Measurements from ENCODE around the gene ACTA2.
A peak's percentile ranks its signal among the peaks of the same experiment; 100 is the strongest.

The ACTA2 gene

GRCh38 chr10:88938938-88939337 lies 13.6 kb downstream of the ACTA2 start:
- Mint-ChIP-seq H3K9me3 (no peaks in the 10 kb centered on the region), H3K27ac (peak overlapping the region in 1 of 3 experiments; percentile 7), H3K36me3 (ENCODE audit: low read depth) (no peaks in the 10 kb centered on the region), H3K4me1 (peaks cover 9% of the 10 kb centered on the region), H3K27me3 (ENCODE audit: low read depth) (peaks cover 5% of the 10 kb centered on the region), H3K4me3 (no peak overlapping the region)
- TF ChIP-seq, protein P1, sequence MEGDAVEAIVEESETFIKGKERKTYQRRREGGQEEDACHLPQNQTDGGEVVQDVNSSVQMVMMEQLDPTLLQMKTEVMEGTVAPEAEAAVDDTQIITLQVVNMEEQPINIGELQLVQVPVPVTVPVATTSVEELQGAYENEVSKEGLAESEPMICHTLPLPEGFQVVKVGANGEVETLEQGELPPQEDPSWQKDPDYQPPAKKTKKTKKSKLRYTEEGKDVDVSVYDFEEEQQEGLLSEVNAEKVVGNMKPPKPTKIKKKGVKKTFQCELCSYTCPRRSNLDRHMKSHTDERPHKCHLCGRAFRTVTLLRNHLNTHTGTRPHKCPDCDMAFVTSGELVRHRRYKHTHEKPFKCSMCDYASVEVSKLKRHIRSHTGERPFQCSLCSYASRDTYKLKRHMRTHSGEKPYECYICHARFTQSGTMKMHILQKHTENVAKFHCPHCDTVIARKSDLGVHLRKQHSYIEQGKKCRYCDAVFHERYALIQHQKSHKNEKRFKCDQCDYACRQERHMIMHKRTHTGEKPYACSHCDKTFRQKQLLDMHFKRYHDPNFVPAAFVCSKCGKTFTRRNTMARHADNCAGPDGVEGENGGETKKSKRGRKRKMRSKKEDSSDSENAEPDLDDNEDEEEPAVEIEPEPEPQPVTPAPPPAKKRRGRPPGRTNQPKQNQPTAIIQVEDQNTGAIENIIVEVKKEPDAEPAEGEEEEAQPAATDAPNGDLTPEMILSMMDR (IDR thresholded peaks at IDR 0.05; ENCODE audit: unreplicated experiment in 3 of 3) = no peak

GRCh38 chr10:88938039-88938438 lies 14.5 kb downstream of the ACTA2 start:
- peaks cover 5% of the 10 kb centered on the region for H3K27me3 Mint-ChIP-seq (ENCODE audit: low read depth)
- H3K9me3 Mint-ChIP-seq = no peaks in the 10 kb centered on the region
- H3K27ac Mint-ChIP-seq = peak overlapping the region in 1 of 3 experiments; percentile 7
- H3K4me1 Mint-ChIP-seq = peaks cover 9% of the 10 kb centered on the region
- H3K36me3 Mint-ChIP-seq (ENCODE audit: low read depth) = no peaks in the 10 kb centered on the region
- H3K4me3 Mint-ChIP-seq = no peak overlapping the region
- TF ChIP-seq, protein P1 (IDR thresholded peaks at IDR 0.05; ENCODE audit: unreplicated experiment in 3 of 3) = no peak

GRCh38 chr10:88936656-88937055 lies 15.9 kb downstream of the ACTA2 start:
- TF ChIP-seq, protein P1 (IDR thresholded peaks at IDR 0.05; ENCODE audit: unreplicated experiment in 3 of 3) = no peak
- Mint-ChIP-seq H3K36me3 (ENCODE audit: low read depth) (no peaks in the 10 kb centered on the region), H3K27ac (no peak overlapping the region), H3K9me3 (no peaks in the 10 kb centered on the region), H3K4me3 (no peak overlapping the region), H3K4me1 (peaks cover 17% of the 10 kb centered on the region), H3K27me3 (ENCODE audit: low read depth) (peaks cover 8% of the 10 kb centered on the region)

DNA sequence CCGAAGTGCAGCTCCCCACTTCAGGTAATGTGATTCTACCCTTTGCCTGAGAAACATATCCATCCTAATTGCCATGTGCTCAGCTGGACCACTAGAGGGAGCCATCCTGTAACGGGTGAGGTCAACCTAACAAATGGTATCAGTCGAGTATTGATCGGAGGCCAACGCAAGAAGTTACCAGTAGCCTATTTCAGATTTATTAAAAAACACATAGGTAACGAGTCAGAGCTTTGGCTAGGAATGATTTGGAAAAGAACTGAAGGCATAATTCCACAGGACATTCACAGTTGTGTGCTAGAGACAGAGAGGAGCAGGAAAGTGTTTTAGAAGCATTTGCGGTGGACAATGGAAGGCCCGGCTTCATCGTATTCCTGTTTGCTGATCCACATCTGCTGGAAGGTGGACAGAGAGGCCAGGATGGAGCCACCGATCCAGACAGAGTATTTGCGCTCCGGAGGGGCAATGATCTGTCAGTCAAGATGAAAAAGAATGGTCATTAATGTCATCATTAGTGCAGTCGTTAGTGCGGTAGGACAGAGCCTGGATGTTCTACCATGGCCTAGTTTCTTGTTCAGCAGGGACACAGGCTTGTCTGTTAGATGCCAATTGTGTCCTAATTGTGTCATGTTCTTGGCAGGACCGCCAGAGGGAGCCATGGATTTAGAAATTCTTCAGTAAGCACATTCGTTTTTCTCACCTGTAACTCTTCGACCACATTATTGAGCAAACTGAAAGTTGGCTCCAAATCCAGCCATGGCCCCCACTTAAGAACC lies 17.5 kb downstream of the ACTA2 start:
- TF ChIP-seq, protein P1 (IDR thresholded peaks at IDR 0.05; ENCODE audit: unreplicated experiment in 3 of 3) = peak; percentile 61 to 64 (median 62)
- Mint-ChIP-seq H3K27ac (peak overlapping the region in 2 of 3 experiments; percentile 19 to 49), H3K9me3 (no peaks in the 10 kb centered on the region), H3K4me3 (no peak overlapping the region), H3K36me3 (ENCODE audit: low read depth) (no peaks in the 10 kb centered on the region), H3K4me1 (peaks cover 26% of the 10 kb centered on the region), H3K27me3 (ENCODE audit: low read depth) (peaks cover 8% of the 10 kb centered on the region)

DNA sequence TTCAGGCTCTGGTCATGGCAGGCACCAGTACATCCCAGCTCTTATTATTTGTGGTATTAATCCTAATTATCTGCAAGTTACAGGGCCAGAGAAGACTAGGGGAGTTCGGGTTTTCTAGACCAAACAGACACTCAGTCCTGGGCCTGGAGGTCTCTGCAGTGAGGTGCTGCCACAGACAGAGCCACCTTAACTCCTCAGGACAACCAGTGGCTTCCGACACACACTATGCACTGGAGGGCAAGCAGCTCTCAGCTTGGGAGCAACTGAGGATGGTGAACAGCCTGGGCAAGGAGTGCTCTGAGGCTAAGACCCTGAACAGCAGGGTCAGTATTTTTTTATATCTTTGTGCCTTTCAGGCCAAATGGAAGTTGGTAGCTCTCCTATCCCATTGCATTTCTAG lies 19.0 kb downstream of the ACTA2 start:
- Mint-ChIP-seq H3K27me3 (ENCODE audit: low read depth) (peaks cover 4% of the 10 kb centered on the region), H3K36me3 (ENCODE audit: low read depth) (no peaks in the 10 kb centered on the region), H3K4me1 (peaks cover 36% of the 10 kb centered on the region), H3K27ac (no peak overlapping the region), H3K4me3 (no peak overlapping the region), H3K9me3 (no peaks in the 10 kb centered on the region)
- TF ChIP-seq, protein P1 (IDR thresholded peaks at IDR 0.05; ENCODE audit: unreplicated experiment in 3 of 3) = no peak
